Activated T-cell treated with anti-CD3 and anti-CD28 coated beads for 4 hours (primary cell): Measurements from ENCODE around the gene ANG.
"Not testable (repeated sequence)": the region's sequence is repeated elsewhere in the genome, so short reads cannot be mapped to it uniquely, and the experiment has no call there.

Source experiments
- DNase-seq: peaks from one replicate; pipeline ENCODE4 v3.0.0-alpha.2; 2020

The ANG gene

DNA sequence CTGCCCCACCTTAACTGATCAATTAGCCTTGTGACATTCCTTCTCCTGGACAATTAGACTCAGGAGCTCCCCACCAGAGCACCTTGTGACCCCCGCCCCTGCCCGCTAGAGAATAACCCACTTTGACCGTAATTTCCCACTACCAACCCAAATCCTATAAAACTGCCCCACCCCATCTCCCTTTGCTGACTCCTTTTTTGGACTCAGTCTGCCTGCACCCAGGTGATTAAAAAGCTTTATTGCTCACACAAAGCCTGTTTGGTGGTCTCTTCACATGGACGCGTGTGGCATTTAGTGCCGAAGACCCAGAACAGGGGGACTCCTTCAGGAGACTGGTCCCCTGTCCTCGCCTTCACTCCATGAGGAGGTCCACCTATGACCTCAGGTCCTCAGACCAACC is 12.4 kb downstream of the ANG start:
- not testable (repeated sequence) for DNase-seq

DNA sequence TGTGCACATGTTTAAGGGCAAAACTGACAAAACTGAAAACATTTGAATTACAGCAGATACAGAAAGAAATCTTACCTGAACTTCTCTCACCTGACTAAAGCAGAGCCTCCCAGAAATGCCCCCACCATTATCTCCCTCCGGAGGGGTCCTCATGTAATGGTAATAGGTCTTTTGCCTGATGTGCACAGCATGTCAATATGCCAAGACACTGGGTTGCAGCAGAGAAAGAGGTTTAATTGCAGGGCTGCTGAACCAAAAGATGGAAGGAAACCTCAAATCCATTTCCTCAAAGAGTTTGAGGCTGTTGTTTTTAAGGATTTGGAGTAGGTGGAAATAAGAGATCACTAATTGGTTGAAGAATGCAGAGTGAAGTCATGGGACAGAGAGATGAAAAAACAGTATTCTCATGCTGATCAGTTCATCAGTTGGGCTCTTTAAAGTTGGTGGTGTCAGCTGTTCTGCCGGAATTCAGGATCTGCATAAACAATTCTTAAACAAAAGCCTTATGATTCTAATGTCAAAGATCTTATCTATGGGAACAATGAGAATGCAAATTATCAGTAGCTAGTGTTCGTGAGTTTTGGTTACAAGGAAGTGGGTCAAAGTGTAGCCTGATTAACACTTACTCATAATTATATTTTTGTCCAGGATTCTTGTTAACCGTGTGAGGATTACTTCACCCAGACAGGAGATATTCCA is 18.2 kb downstream of the ANG start:
- DNase-seq, result no peak

- no peak for DNase-seq
Measured at GRCh38 chr14:20707622-20708021, 19.1 kb downstream of the ANG start.

GRCh38 chr14:20711261-20711660 is 22.7 kb downstream of the ANG start:
- DNase-seq, result no peak

DNA sequence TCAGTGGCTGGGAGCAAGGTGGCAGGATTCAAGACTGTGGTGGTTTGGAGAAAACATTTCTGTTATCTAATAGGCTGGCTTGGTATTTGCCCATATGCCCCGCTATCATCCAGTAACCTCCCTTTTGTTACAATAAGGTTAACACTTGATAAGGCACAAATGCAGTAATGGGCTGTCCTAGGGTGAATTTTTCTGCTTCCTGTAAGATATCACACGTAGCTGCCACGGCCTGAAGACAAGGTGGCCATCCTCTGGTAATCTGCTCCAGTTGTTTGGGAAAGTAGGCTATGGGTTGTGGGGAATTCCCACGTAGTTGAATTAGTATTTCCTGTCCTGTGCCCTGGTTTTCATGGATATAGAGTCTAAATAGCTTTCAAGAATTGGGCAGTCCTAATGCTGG is 23.1 kb downstream of the ANG start:
- DNase-seq, result no peak

- DNase-seq, result no peak
Measured at GRCh38 chr14:20712904-20713303, 24.3 kb downstream of the ANG start.

DNA sequence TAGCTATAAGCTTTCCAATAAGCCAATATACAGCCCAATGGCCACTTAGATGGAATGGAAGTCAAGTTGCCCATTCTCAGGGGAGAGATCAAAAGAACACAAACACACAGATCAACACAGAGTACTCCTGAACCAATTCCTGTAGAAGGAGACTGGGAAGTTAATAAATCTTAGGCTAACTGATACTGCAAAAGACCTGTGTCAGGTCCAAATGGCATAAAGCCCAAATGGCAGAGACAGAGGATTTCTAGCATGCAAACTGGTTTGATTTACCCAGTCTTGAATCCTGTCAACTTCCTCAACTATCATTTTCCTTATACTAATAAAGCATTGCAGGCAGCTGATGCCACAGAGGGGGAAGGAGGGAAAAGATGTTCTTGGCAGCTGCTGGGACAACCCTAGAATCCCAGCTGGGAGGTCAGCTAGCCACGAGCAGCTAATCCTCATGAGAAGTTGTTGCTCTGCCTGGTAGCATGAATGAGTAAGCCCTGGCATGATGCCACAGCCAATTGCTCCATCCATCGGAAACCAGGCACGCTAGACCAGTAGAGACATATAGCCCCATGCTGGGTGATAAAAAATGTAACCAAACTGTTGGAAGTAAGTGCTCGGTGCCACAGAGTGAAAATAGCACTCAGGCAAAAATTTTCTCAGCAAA is 26.2 kb downstream of the ANG start:
- no peak for DNase-seq

DNA sequence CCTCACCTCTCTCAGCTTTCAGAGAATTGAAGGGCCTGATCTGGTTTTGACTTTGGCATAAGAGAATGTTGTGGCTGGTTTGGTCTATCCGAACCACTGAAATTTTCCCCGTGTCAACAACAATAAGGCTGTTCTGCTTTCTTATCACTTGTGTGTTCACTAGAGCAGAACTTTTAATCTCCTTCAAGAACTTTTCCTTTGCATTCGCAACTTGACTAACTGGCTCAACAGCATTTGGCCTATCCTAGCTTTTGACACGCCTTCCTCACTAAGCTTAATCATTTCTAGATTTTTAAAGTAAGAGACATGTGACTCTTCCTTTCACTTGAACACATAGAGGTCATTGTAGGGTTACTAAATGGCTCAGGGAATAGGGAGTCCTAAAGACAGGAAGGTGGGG is 31.2 kb downstream of the ANG start:
- no peak for DNase-seq

DNA sequence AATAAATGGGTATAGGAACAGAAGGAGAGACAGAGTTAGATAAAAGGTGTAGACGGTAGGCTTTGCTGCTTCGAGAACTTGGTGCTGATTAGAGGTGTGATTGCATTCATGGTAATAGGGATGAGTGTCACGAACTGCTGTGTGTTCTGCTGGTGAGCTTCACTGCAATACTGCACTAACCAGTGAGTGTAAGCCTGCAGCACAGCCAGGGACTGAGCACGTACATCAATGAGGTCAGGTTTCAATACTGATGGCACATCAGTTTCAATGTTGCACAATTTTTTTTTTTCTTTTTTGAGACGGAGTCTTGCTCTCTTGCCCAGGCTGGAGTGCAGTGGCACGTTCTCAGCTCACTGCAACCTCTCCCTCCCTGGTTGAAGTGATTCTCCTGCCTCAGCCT is 32.2 kb downstream of the ANG start:
- no peak for DNase-seq

DNA sequence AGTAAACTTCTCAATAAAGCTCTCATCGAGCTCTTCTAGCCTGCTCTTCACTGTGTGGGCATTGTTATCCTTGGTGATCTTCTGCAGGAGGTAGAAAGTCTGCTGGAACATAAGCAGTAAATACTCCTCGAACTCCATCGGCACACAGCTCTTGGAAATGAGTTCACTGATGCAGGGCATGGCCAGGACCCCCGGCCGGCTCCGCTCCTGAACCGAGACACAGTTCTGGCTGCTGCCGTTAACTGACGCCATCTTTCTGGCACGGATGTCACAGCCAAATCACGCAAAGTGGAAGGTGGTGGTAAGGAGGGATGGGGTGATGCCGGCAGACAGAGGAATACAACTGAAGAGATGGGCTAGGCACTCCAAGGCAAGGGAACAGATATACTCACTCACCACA is 33.5 kb downstream of the ANG start:
- DNase-seq, result no peak

DNA sequence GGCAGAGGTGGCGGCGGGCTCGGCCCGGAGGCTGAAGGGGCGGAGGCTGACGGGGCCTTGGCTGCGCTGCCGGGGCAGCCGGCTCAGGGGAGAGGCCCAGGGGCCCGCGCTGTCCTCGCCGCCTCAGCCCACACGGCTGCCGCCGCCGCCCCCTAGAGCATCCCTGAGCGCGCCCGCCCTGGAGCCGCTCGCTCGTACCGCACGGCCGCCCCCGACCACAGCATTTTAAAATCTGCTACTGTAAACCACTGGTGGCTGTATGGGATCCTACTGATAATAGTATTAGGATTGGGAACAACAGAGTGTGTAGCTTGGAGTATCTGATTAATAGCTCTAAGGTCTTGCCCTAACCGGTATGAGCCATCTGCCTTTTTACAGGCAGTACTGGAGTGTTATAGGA is 34.9 kb downstream of the ANG start:
- DNase-seq, result no peak

DNA sequence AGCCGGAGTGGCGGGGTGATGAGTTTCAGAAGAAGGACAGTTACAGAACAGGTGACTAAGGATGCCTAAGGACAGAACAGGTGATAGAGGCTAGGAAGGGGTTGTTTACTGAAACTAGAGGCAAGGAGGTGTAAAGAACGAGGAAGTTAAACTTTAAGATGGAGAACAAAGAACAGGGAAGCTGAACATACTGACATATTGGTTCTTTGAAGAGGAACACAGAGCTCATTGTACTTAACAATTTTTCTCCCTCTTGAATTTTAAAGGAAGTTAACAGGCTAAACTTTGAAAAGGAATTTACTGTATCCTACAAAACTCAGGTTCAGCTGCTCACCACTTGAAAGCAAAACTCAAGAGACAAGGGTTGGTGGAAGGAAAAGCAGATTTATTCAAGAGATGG is 37.6 kb downstream of the ANG start:
- DNase-seq, result not testable (repeated sequence)

- no peak for DNase-seq
Measured at GRCh38 chr14:20726531-20726930, 38.0 kb downstream of the ANG start.

DNA sequence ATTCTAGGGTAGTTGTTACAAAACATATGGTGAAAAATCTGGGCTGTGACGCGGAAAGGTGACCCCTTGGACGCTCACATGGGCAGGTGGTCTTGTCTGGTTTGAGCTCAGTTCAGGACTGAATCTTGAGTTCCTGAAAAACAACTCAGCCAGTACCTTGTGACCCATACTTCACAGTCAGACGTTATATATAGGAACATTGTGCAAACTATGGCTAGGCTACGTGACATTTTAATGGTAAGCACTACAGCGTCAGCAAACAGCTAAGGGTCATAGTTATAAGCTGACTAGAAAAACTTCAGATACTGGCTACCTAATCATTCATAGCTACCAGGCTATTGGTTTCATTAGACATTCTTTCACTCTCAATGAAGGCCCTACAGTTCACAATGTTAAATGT is 42.3 kb downstream of the ANG start:
- DNase-seq, result no peak

DNA sequence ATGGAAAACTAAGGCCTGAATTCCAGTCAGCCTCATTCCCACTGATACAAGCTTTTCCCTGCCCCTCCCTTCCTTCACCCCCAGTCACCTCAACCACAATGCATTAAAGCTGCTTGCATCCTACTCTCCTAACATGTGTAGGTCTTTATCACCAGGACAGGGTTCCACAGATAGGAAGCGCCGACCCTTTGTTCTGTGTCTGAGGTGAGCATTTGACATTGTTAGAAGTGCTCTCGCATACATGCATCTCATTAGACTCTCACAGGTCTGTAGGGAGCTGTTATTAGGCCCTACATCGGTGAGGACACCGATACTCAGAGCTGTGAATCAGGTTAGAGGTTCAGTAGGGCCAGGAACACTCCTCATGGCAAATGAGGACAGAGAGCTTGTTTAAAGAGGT is 43.9 kb downstream of the ANG start:
- no peak for DNase-seq

DNA sequence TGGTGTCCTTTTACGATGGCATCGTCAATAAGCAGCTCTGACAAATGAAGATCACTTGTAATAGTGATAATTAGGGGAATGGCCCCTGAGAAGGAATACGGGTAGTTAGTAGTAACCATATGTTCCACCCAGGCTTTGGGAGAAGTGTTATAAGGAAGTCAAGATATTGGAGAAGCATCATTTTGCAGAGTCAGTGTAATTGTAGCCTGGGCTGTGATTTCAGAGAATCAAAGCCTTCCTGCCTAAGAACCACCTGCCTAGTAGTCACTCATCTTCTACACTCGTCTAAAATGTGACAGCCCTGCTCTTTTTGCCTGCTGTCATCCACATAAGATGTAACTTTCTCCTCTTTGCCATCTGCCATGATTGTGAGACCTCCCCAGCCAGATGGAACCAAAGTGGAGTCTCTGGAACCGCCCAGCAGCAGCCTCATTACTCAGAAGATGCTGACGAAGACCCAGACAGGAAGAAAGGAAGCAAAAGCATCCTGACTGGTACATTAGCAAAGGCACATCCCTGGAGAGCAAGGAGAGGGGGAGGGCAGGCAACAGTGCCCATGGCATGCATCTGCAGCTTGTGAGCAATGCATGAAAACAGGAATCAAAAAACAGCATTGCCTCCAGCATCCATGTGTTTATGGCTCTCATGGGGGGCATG is 44.5 kb downstream of the ANG start:
- DNase-seq, result no peak

GRCh38 chr14:20733684-20734429 is 45.3 kb downstream of the ANG start:
- no peak for DNase-seq

DNA sequence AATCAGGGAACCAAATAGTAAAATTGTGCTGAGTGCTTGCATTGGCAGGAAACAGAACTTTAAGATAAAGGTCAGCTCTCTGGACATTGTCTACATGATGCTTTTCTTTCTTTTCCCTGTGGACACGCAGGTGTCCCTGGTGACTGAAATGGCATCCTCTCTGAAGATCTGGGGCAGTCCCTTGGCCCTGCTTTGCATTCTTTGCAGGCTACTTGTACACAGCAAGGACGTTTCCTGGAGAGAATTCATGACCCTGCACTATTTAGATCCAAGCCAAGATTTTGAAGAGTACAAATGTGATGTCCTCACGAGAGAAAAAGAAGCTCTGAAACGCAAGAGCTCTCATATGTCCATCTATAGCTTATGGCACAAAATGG is 45.9 kb downstream of the ANG start:
- DNase-seq, result no peak

- DNase-seq, result not testable (repeated sequence)
Measured at GRCh38 chr14:20738292-20738691, 49.7 kb downstream of the ANG start.

DNA sequence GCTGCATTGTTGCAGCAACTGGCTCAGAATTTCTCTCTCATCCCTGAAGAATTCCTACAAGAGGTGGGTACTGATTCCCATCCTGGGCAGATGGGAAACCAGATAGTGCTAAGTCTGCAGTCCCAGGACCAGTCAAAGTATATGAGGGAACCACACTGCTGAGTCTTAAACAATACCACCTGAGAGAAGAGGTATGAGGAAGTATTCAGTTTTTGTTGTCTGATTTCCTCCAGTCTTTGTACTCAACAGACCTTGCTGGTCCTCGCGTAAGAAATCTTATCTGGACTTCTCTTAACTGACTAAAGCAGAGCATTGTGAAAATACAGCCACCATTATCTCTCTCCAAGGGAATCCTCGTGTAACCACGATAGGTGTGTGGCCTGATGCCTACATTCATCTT is 53.6 kb downstream of the ANG start:
- no peak for DNase-seq

DNA sequence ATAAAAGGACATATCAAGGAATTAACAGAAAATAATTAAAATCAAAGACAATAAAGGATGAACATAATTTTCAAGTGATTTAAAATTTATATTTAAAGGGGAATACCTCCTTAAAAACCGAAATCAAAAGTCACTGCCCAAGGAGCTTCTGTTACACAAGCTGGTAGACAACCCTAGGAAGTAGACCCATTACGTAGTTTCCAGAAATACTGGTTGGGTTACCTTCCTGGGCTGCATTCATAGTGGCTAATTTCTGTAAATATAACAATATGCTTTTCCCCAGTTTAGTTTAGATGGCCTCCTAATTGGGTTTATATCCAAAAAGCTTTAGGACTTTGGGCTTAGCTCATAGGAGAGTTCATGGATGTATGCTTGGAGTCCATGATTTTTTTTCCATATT is 55.0 kb downstream of the ANG start:
- no peak for DNase-seq
